GM19372 (cell line): ENCODE data around the gene MYMK.

ENCODE experiments used
- ATAC-seq: cut with Tn5 transposase; IDR thresholded peaks from one replicate; pipeline ENCODE4 v1.9.1; 2021; ENCODE audit warnings: mild to moderate bottlenecking, low read depth, moderate library complexity; ENCODE audit not compliant: unreplicated experiment

MYMK gene

GRCh38 chr9:133558191-133559126 is 33.7 kb upstream of the MYMK start:
- no peak for ATAC-seq

GRCh38 chr9:133557581-133557980 is 32.8 kb upstream of the MYMK start:
- no peak for ATAC-seq

- ATAC-seq = no peak
Measured at GRCh38 chr9:133556354-133556753, 31.6 kb upstream of the MYMK start.

GRCh38 chr9:133554729-133555128 is 30.0 kb upstream of the MYMK start:
- no peak for ATAC-seq

- ATAC-seq = no peak
Measured at GRCh38 chr9:133553973-133554713, 29.4 kb upstream of the MYMK start.

- no peak for ATAC-seq
Measured at GRCh38 chr9:133553123-133553522, 28.4 kb upstream of the MYMK start.

- ATAC-seq = no peak
Measured at GRCh38 chr9:133552236-133552635, 27.5 kb upstream of the MYMK start.

- ATAC-seq = no peak
Measured at GRCh38 chr9:133551446-133551845, 26.7 kb upstream of the MYMK start.

GRCh38 chr9:133547116-133547515 is 22.4 kb upstream of the MYMK start:
- ATAC-seq = no peak

- no peak for ATAC-seq
Measured at GRCh38 chr9:133546287-133546680, 21.5 kb upstream of the MYMK start.

GRCh38 chr9:133545494-133546286 is 20.9 kb upstream of the MYMK start:
- ATAC-seq = no peak

GRCh38 chr9:133543772-133544467 is 19.2 kb upstream of the MYMK start:
- no peak for ATAC-seq

GRCh38 chr9:133542002-133542401 is 17.2 kb upstream of the MYMK start:
- no peak for ATAC-seq

- no peak for ATAC-seq
Measured at GRCh38 chr9:133540698-133541025, 15.9 kb upstream of the MYMK start.

- ATAC-seq = no peak
Measured at GRCh38 chr9:133539991-133540697, 15.4 kb upstream of the MYMK start.

- ATAC-seq = no peak
Measured at GRCh38 chr9:133538851-133539833, 14.4 kb upstream of the MYMK start.

GRCh38 chr9:133538176-133538575 is 13.4 kb upstream of the MYMK start:
- ATAC-seq = no peak

GRCh38 chr9:133537257-133537656 is 12.5 kb upstream of the MYMK start:
- ATAC-seq = no peak

GRCh38 chr9:133536536-133536935 is 11.8 kb upstream of the MYMK start:
- no peak for ATAC-seq
